Vagina (tissue), 2 donors: Measurements from ENCODE around the gene ENOX1.

Experiments
- CTCF ChIP-seq, 3 experiments: fragments of 450-650 bp in 2 of 3; fragments of 200-600 bp in 1 of 3; sonication (generic) in 1 of 3; IDR thresholded peaks; one replicate each; pipeline ENCODE4 v1.5.1; 2017 to 2019; ENCODE audit warnings: antibody characterized with exemption in 3 of 3, mild to moderate bottlenecking in 2 of 3, moderate library complexity in 2 of 3
- POLR2A ChIP-seq, 2 donors: fragments of 450-650 bp; IDR thresholded peaks; one replicate each; pipeline ENCODE4 v1.6.1; 2017; ENCODE audit warnings: antibody characterized with exemption in 2 of 2, mild to moderate bottlenecking in 2 of 2, moderate library complexity in 2 of 2

GRCh38 chr13:43478902-43479301, 307.9 kb downstream of the ENOX1 start:
- no peak for TF ChIP-seq POLR2A (IDR thresholded peaks at IDR 0.05)
- no peak for TF ChIP-seq CTCF (IDR thresholded peaks at IDR 0.05)
